Natural killer cell (primary cell): Measurements from ENCODE around the gene LRRC49. TPM values are rescaled to one million over a fixed set of nuclear protein-coding genes. Genes with fewer than 3 reads are reported as not detected.

Experiments
- ATAC-seq, 3 donors: fragments of 150-1000 bp in 2 of 3; fragments of 200-7000 bp in 1 of 3; cut with Tn5 transposase; 1 replicate in 1 of 3; 2 replicates in 2 of 3; pipeline ENCODE4 v1.10.0; 2021; ENCODE audit warnings: mild to moderate bottlenecking in 2 of 3, moderate library complexity in 2 of 3
- DNase-seq, 2 donors: peaks; one replicate each; pipeline versions ENCODE4 v3.0.0 to v3.0.0-alpha.2; 2013 to 2021; ENCODE audit warnings: mixed read lengths in 1 of 2
- H3K27ac ChIP-seq: one replicate; pipeline ENCODE4 v1.5.1; 2013; ENCODE audit warnings: mild to moderate bottlenecking, low read length
- H3K27me3 ChIP-seq: one replicate; pipeline ENCODE4 v1.6.1; 2013; ENCODE audit warnings: low read length; ENCODE audit not compliant: control insufficient read depth, insufficient read depth
- H3K36me3 ChIP-seq: one replicate; pipeline ENCODE4 v1.6.1; 2013; ENCODE audit warnings: low read length; ENCODE audit not compliant: control insufficient read depth, insufficient read depth
- H3K4me1 ChIP-seq: one replicate; pipeline ENCODE4 v1.6.1; 2013; ENCODE audit warnings: low read length; ENCODE audit not compliant: control insufficient read depth, insufficient read depth
- H3K4me3 ChIP-seq: one replicate; pipeline ENCODE4 v1.5.1; 2013; ENCODE audit warnings: low read length
- H3K9me3 ChIP-seq: one replicate; pipeline ENCODE4 v1.6.1; 2013; ENCODE audit warnings: low read length; ENCODE audit not compliant: control insufficient read depth, insufficient read depth
- H3K27ac Mint-ChIP-seq, 2 donors: one replicate each; pipeline ENCODE4 v1.8.0; 2022; ENCODE audit warnings: mild to moderate bottlenecking in 2 of 2, mixed read lengths in 2 of 2, moderate library complexity in 1 of 2
- H3K27me3 Mint-ChIP-seq, 2 donors: one replicate each; pipeline ENCODE4 v1.8.0; 2022; ENCODE audit warnings: low read depth in 2 of 2, mixed read lengths in 2 of 2
- H3K36me3 Mint-ChIP-seq: one replicate; pipeline ENCODE4 v1.8.0; 2022; ENCODE audit warnings: mixed read lengths
- H3K4me1 Mint-ChIP-seq, 2 donors: one replicate each; pipeline ENCODE4 v1.8.0; 2022; ENCODE audit warnings: mixed read lengths in 2 of 2
- H3K4me3 Mint-ChIP-seq: one replicate; pipeline ENCODE4 v1.8.0; 2022; ENCODE audit warnings: mild to moderate bottlenecking, moderate library complexity, mixed read lengths
- H3K9me3 Mint-ChIP-seq, 2 donors: one replicate each; pipeline ENCODE4 v1.8.0; 2022; ENCODE audit warnings: mixed read lengths in 2 of 2
- WGBS: methylation state at CpG from one replicate; pipeline ENCODE4 v1.1.7; 2013; ENCODE audit warnings: missing lambda C conversion rate; ENCODE audit not compliant: insufficient coverage; 5-methylcytosine and 5-hydroxymethylcytosine counted together
- intact Hi-C: fragments of 100-400 bp; cut with micrococcal nuclease; formaldehyde crosslinking; loops from one replicate; pipeline ENCODE4 v1.14.2; 2022
- total RNA-seq, 4 donors: library from RNA; stranded (reverse); fragments of 120-200 nt in 1 of 4; gene quantifications; one replicate each; pipeline versions ENCODE4 v1.2.3 to v1.2.4, GENCODE V29; 2013 to 2022
- TF ChIP-seq, protein P1 (sequence below): fragments of 200-600 bp; IDR thresholded peaks from one replicate; pipeline ENCODE4 v1.8.0; 2022; ENCODE audit warnings: antibody characterized with exemption

The LRRC49 gene
- total RNA-seq, 3 donors from 2014 or later (not counting 1 experiment from before 2014, with no cell fraction given): 0.14 to 0.38 TPM; not detected in 1

GRCh38 chr15:71048913-71049675 is 156.5 kb downstream of the LRRC49 start:
- Histone ChIP-seq H3K27me3 (no peaks in the 10 kb centered on the region), H3K4me1 (no peaks in the 10 kb centered on the region), H3K9me3 (no peaks in the 10 kb centered on the region), H3K36me3 (no peaks in the 10 kb centered on the region), H3K27ac (no peak overlapping the region), H3K4me3 (no peak overlapping the region)
- Mint-ChIP-seq H3K27me3 (peaks cover 5 to 23% of the 10 kb centered on the region in 2 donors), H3K9me3 (no peaks in the 10 kb centered on the region), H3K27ac (no peak overlapping the region), H3K4me3 (no peak overlapping the region), H3K36me3 (no peaks in the 10 kb centered on the region), H3K4me1 (no peaks in the 10 kb centered on the region)
- TF ChIP-seq, protein P1, sequence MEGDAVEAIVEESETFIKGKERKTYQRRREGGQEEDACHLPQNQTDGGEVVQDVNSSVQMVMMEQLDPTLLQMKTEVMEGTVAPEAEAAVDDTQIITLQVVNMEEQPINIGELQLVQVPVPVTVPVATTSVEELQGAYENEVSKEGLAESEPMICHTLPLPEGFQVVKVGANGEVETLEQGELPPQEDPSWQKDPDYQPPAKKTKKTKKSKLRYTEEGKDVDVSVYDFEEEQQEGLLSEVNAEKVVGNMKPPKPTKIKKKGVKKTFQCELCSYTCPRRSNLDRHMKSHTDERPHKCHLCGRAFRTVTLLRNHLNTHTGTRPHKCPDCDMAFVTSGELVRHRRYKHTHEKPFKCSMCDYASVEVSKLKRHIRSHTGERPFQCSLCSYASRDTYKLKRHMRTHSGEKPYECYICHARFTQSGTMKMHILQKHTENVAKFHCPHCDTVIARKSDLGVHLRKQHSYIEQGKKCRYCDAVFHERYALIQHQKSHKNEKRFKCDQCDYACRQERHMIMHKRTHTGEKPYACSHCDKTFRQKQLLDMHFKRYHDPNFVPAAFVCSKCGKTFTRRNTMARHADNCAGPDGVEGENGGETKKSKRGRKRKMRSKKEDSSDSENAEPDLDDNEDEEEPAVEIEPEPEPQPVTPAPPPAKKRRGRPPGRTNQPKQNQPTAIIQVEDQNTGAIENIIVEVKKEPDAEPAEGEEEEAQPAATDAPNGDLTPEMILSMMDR: no peak
- no peak for DNase-seq
- intact Hi-C loops: no loop called here
- no peak for ATAC-seq
- no CpG with 5 or more reads among the region's 2 CpGs for WGBS

GRCh38 chr15:71049706-71050422 is 157.2 kb downstream of the LRRC49 start:
- intact Hi-C loops: no loop called here
- no peaks in the 10 kb centered on the region for H3K4me1 ChIP-seq
- Mint-ChIP-seq H3K36me3 (no peaks in the 10 kb centered on the region), H3K9me3 (no peaks in the 10 kb centered on the region), H3K27me3 (peaks cover 5 to 30% of the 10 kb centered on the region in 2 donors), H3K27ac (no peak overlapping the region), H3K4me1 (no peaks in the 10 kb centered on the region), H3K4me3 (no peak overlapping the region)
- H3K36me3 ChIP-seq: no peaks in the 10 kb centered on the region
- H3K4me3 ChIP-seq: no peak overlapping the region
- no peak for ATAC-seq
- no peaks in the 10 kb centered on the region for H3K27me3 ChIP-seq
- DNase-seq: no peak
- TF ChIP-seq, protein P1: no peak
- no peaks in the 10 kb centered on the region for H3K9me3 ChIP-seq
- WGBS: 74% methylated on average over 3 of the region's 3 CpGs
- no peak overlapping the region for H3K27ac ChIP-seq

- H3K4me1 ChIP-seq: no peaks in the 10 kb centered on the region
- intact Hi-C loops: no loop called here
- Mint-ChIP-seq H3K27ac (no peak overlapping the region), H3K36me3 (no peaks in the 10 kb centered on the region), H3K4me1 (no peaks in the 10 kb centered on the region), H3K4me3 (no peak overlapping the region), H3K27me3 (peaks cover 5 to 30% of the 10 kb centered on the region in 2 donors), H3K9me3 (no peaks in the 10 kb centered on the region)
- no peak overlapping the region for H3K27ac ChIP-seq
- TF ChIP-seq, protein P1: no peak
- no peaks in the 10 kb centered on the region for H3K27me3 ChIP-seq
- ATAC-seq: no peak
- no peak overlapping the region for H3K4me3 ChIP-seq
- DNase-seq: no peak
- H3K9me3 ChIP-seq: no peaks in the 10 kb centered on the region
- 63% methylated on average over 4 of the region's 4 CpGs for WGBS
- H3K36me3 ChIP-seq: no peaks in the 10 kb centered on the region
These were observed 157.8 kb downstream of the LRRC49 start for GRCh38 chr15:71050461-71050860.
